DOHH2 (cell line): ENCODE data around the gene EEFSEC.

ENCODE experiments used
- H3F3A ChIP-seq: fragments of 200-600 bp; sonication (generic), shearing (Covaris generic); 2 replicates; pipeline ENCODE4 v1.6.0; 2016; ENCODE audit warnings: antibody characterized with exemption, mild to moderate bottlenecking; ENCODE audit not compliant: control insufficient read depth, insufficient read depth
- H3K27ac ChIP-seq: fragments of 200-600 bp; sonication (generic); 2 replicates; pipeline ENCODE4 v1.5.1; 2014; ENCODE audit warnings: low read depth, mild to moderate bottlenecking, low read length, moderate library complexity
- H3K27me3 ChIP-seq: fragments of 200-600 bp; sonication (generic); 2 replicates; pipeline ENCODE4 v1.6.1; 2014; ENCODE audit warnings: mild to moderate bottlenecking, low read length, mixed read lengths; ENCODE audit not compliant: control insufficient read depth
- H3K36me3 ChIP-seq: fragments of 200-600 bp; sonication (generic); 2 replicates; pipeline ENCODE4 v1.6.1; 2014; ENCODE audit warnings: mild to moderate bottlenecking, low read length, moderate library complexity, mixed read lengths; ENCODE audit not compliant: control insufficient read depth
- H3K4me1 ChIP-seq: fragments of 200-600 bp; sonication (generic); 2 replicates; pipeline ENCODE4 v1.6.1; 2014; ENCODE audit warnings: mild to moderate bottlenecking, low read length, mixed read lengths; ENCODE audit not compliant: control insufficient read depth
- H3K4me2 ChIP-seq: fragments of 200-600 bp; sonication (generic); 2 replicates; pipeline ENCODE4 v1.6.0; 2014; ENCODE audit warnings: mild to moderate bottlenecking, low read length, moderate library complexity
- H3K4me3 ChIP-seq: fragments of 200-600 bp; sonication (generic); 2 replicates; pipeline ENCODE4 v1.5.1; 2014; ENCODE audit warnings: mild to moderate bottlenecking, low read length, mixed read lengths
- H3K79me2 ChIP-seq: fragments of 200-600 bp; sonication (generic); 2 replicates; pipeline ENCODE4 v1.6.1; 2014; ENCODE audit warnings: mild to moderate bottlenecking, low read length, mixed read lengths; ENCODE audit not compliant: control insufficient read depth
- H3K9me2 ChIP-seq: fragments of 200-600 bp; sonication (generic); replicated peaks from 2 replicates; pipeline ENCODE4 v1.6.1; 2014; ENCODE audit warnings: mild to moderate bottlenecking, low read length, mixed read lengths; ENCODE audit not compliant: control insufficient read depth
- H3K9me3 ChIP-seq: fragments of 200-600 bp; sonication (generic); 2 replicates; pipeline ENCODE4 v1.6.1; 2014; ENCODE audit warnings: antibody characterized with exemption, low read length, mixed read lengths; ENCODE audit not compliant: control insufficient read depth, insufficient read depth
- H4K20me1 ChIP-seq: fragments of 200-600 bp; sonication (generic); 2 replicates; pipeline ENCODE4 v1.6.0; 2014; ENCODE audit warnings: low read depth, mild to moderate bottlenecking, antibody characterized with exemption, low read length, moderate library complexity; ENCODE audit not compliant: control insufficient read depth, insufficient read depth
- EZH2phosphoT487 ChIP-seq: fragments of 200-600 bp; sonication (generic); IDR thresholded peaks from 2 replicates; pipeline ENCODE4 v1.6.1; 2017; ENCODE audit warnings: borderline replicate concordance, mild to moderate bottlenecking, antibody characterized with exemption, low read length, moderate library complexity, mixed read lengths
- TF ChIP-seq, protein P1 (sequence below): fragments of 200-600 bp; sonication (generic); IDR thresholded peaks from one replicate; pipeline ENCODE4 v1.5.1; 2014; ENCODE audit warnings: antibody characterized with exemption, mild to moderate bottlenecking, low read depth, low read length; ENCODE audit not compliant: poor library complexity, severe bottlenecking

Gene EEFSEC

GRCh38 chr3:128425142-128425845 lies 272.0 kb downstream of the EEFSEC start:
- TF ChIP-seq EZH2phosphoT487 = no peak
- TF ChIP-seq, protein P1, sequence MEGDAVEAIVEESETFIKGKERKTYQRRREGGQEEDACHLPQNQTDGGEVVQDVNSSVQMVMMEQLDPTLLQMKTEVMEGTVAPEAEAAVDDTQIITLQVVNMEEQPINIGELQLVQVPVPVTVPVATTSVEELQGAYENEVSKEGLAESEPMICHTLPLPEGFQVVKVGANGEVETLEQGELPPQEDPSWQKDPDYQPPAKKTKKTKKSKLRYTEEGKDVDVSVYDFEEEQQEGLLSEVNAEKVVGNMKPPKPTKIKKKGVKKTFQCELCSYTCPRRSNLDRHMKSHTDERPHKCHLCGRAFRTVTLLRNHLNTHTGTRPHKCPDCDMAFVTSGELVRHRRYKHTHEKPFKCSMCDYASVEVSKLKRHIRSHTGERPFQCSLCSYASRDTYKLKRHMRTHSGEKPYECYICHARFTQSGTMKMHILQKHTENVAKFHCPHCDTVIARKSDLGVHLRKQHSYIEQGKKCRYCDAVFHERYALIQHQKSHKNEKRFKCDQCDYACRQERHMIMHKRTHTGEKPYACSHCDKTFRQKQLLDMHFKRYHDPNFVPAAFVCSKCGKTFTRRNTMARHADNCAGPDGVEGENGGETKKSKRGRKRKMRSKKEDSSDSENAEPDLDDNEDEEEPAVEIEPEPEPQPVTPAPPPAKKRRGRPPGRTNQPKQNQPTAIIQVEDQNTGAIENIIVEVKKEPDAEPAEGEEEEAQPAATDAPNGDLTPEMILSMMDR = no peak
- no peak overlapping the region for H3K4me2 ChIP-seq
- no peaks in the 10 kb centered on the region; the same call in 1 of the 2 replicates for H3K27me3 ChIP-seq
- no peaks in the 10 kb centered on the region for H4K20me1 ChIP-seq
- H3K9me3 ChIP-seq = no peaks in the 10 kb centered on the region
- H3K4me1 ChIP-seq = peaks cover 4% of the 10 kb centered on the region; the same call in 1 of the 2 replicates
- no peaks in the 10 kb centered on the region for H3K79me2 ChIP-seq
- no peaks in the 10 kb centered on the region for H3K36me3 ChIP-seq
- no peak overlapping the region for H3K4me3 ChIP-seq
- H3K9me2 ChIP-seq = no peaks in the 10 kb centered on the region
- no peaks in the 10 kb centered on the region for H3F3A ChIP-seq
- H3K27ac ChIP-seq = no peak overlapping the region

DNA sequence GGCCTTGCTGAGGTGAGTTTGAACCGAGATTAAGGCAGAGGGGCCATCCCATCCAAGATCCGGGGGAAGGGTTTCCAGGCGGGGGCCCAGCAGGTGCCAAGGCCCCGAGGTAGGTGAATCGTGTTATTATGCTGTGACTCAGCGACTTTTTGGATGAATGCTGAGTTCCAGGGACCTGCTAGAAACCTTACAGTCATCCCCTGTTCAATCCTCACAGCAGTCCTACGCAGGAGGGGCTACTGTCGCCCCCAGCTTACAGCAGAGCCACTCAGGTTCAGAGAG lies 272.5 kb downstream of the EEFSEC start:
- H3K4me1 ChIP-seq = peaks cover 4% of the 10 kb centered on the region; the same call in 1 of the 2 replicates
- H4K20me1 ChIP-seq = no peaks in the 10 kb centered on the region
- no peaks in the 10 kb centered on the region for H3K79me2 ChIP-seq
- TF ChIP-seq EZH2phosphoT487 = no peak
- TF ChIP-seq, protein P1 = no peak
- no peak overlapping the region for H3K4me3 ChIP-seq
- no peak overlapping the region for H3K4me2 ChIP-seq
- no peaks in the 10 kb centered on the region for H3F3A ChIP-seq
- no peaks in the 10 kb centered on the region for H3K9me2 ChIP-seq
- H3K27me3 ChIP-seq = no peaks in the 10 kb centered on the region; the same call in 1 of the 2 replicates
- no peaks in the 10 kb centered on the region for H3K36me3 ChIP-seq
- no peaks in the 10 kb centered on the region for H3K9me3 ChIP-seq
- H3K27ac ChIP-seq = no peak overlapping the region

DNA sequence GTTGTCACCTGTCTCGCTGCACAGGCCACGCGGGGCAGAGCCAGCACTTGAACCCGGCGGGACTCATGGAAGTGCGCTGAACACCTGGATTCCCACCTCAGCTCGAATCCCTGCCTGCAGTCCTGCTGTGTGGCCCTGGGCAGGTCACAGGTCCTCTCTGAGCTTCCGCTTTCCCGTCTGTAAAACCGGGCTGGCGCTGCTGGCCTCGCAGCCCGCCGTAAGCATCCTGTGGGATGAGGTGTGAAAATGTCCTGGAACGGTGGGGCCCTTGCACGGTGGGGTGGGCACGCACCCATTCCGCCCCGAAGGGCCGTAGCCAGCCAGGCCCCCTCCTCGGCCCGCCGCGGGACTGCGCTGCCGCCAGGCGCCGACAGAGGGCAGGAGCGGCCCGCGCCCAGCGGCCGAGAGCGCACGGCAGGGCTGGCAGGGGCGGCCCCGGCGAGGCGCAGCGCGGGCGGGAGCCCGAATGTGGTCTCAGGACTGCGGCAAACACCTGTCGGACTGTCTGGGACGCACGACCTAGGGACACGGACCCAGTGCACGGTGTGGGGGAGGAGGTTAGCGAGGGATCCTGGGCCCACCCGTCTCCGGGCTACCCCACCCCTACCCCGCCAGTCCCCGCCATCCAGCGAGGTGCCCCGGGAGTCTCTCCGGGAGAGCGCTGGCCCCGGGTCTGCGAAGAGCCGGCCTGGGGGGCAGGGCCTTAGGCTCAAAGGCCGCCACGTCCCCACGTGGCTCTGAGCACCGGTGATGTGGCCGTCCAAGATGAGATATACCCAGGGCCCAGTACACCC lies 273.0 kb downstream of the EEFSEC start:
- H3K27ac ChIP-seq = no peak overlapping the region
- H3K9me2 ChIP-seq = no peaks in the 10 kb centered on the region
- no peak overlapping the region for H3K4me3 ChIP-seq
- peak overlapping the region; percentile 46 for H3K4me2 ChIP-seq
- no peaks in the 10 kb centered on the region; the same call in 1 of the 2 replicates for H3K27me3 ChIP-seq
- TF ChIP-seq EZH2phosphoT487 = no peak
- TF ChIP-seq, protein P1 = peak; percentile 70
- H3K9me3 ChIP-seq = no peaks in the 10 kb centered on the region
- peaks cover 4% of the 10 kb centered on the region; the same call in 1 of the 2 replicates for H3K4me1 ChIP-seq
- H3F3A ChIP-seq = no peaks in the 10 kb centered on the region
- no peaks in the 10 kb centered on the region for H3K36me3 ChIP-seq
- no peaks in the 10 kb centered on the region for H4K20me1 ChIP-seq
- H3K79me2 ChIP-seq = no peaks in the 10 kb centered on the region
